ENCODE results near the gene IL6R.

The IL6R gene

GRCh38 chr1:154423988-154424326, 18.8 kb downstream of the IL6R start:
- in situ Hi-C loops (cut with MboI; ENCODE audit: low sequenced_read_pairs), result no loop called here

DNA sequence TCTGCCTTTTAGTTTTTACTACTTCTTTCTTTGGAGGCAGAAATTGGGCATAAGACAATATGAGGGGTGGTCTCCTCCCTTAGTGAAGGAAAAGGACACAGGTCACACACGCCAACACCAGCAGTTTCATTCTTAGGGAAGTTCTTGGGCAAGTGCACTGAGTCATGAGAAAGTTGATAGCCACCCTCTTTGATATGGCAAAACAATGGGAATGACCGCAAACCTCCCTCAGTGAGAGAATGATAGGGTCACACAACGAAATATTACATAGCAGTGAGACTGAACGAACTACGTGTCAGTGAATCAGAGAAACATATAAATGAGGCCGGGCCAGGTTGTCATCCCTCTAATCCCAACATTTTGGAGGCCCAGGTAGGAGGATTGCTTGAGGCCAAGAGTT, 20.0 kb downstream of the IL6R start:
- in situ Hi-C loops (cut with MboI; ENCODE audit: low sequenced_read_pairs), result no loop called here

DNA sequence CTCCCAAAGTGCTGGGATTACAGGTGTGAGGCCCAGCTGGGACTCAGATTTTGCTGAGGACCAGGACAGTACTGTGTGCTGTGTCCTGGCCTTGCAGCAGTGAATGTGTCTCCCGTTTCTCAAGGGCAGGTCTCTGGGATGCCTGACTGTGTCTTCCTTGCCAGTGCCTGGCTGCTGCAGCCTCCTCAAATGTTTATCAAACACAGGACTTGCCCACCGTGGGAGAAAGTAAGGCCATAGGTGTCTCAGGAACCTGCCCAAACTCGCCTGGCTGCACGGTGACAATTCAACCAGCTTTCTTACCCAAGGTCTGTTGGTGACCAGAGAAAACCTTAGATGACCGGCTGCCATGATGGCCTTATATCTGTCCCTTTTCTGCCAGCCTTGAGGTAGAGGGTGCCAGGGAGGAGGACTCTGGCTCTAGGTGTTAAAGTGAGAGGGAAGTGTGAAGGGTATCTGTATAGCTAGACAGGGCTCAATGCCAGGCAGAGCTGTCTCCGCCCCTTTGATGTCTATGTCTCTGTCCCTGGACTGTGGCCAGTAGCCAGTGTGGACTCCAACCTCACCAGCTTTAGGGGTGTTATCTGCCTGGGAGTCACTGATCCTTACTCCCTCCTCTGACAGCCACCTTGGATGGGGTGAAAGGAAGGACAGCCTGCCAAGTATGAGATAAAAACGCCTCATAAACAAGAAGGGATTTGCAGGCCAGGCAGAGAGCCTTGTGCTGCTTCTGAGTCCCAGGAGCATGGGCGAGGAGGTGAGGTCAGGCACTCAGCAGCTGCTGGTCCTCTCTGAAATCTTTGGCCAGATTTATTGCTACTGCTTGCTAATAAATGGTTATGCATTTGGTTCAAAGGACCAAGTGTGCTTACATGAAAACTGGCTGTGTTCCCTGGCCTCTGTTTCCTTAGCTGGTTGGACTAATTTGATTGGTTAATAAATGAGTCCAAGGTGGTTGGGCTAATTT, 22.3 kb downstream of the IL6R start:
- in situ Hi-C loops (cut with MboI; ENCODE audit: low sequenced_read_pairs), result no loop called here

DNA sequence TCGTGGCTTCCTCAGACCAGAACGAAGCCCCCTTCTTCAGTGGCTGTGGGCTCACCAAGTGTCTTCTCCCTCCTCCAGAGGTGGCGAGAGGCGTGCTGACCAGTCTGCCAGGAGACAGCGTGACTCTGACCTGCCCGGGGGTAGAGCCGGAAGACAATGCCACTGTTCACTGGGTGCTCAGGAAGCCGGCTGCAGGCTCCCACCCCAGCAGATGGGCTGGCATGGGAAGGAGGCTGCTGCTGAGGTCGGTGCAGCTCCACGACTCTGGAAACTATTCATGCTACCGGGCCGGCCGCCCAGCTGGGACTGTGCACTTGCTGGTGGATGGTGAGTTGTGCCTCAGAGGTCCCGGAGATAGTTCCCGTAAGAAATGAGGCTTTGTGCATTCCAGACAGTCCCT, 24.0 kb downstream of the IL6R start:
- in situ Hi-C loops (cut with MboI; ENCODE audit: low sequenced_read_pairs), result no loop called here

GRCh38 chr1:154429841-154430611, 24.9 kb downstream of the IL6R start:
- in situ Hi-C loops (cut with MboI; ENCODE audit: low sequenced_read_pairs), result no loop called here

- in situ Hi-C loops (cut with MboI; ENCODE audit: low sequenced_read_pairs), result no loop called here
Observed at GRCh38 chr1:154430903-154431302, 25.8 kb downstream of the IL6R start.

DNA sequence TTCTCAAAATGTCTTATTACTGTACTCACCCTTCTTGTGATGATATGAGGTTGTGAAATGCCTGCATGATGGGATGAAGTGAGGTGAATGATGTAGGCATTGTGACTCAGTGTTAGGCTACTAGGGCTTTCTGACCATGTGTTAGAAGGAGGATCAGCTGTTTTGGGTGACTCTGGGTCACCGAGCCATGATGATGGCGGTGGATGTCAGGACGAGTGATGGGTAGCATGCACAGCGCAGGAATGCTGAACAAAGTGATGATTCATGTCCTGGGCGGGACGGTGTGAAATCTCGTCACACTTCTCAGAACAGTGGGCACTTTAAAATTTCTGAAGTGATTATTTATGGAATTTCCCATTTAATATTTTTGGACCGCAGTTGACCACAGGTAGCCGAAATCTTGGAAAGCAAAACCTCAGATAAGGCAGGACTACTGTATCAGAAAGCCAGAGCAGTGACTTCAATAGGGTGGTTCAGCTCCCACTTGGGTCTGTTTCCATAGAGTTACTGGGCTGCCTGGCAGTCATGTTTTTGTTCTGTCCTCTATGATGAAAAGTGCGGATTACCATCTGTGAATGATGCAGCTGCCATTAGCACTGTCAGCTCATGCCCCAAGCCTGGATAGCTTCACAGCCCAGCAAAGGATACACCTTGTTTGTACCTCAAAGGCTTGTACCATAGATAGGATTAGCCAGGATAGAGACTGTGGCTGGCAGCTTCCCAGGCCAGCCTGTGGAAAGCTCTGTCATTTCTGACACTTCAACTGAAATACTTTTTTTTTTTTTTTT, 26.6 kb downstream of the IL6R start:
- in situ Hi-C loops (cut with MboI; ENCODE audit: low sequenced_read_pairs), result no loop called here

DNA sequence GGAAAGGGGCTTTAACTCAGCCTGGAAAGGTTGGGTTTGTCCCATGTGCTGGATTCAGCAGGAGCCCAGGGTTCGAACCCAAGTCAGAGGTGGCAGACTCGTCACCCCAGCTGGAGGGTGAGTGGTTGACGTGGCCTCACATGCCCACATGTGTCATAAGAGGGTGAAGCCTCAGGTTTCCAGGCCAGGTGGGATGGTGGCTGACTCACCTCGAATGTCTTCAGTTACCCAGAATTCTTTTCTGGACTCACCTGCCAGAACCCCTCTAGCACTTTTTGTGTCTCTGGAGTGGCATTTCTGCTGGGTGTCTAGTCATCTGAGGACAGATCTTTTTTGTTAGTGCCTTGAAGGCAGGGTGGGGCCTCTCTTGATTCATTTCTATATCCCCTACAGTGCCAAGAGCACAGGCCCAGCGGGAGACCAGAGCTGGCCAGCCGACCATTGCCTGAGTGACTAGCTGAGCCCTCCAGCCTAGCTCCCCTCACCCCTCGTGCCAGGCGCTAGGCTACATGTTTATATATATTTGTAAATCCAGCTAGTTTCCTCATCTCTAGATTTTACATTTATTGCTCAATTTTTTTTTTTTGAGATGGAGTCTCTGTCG, 28.1 kb downstream of the IL6R start:
- in situ Hi-C loops (cut with MboI; ENCODE audit: low sequenced_read_pairs), result no loop called here

DNA sequence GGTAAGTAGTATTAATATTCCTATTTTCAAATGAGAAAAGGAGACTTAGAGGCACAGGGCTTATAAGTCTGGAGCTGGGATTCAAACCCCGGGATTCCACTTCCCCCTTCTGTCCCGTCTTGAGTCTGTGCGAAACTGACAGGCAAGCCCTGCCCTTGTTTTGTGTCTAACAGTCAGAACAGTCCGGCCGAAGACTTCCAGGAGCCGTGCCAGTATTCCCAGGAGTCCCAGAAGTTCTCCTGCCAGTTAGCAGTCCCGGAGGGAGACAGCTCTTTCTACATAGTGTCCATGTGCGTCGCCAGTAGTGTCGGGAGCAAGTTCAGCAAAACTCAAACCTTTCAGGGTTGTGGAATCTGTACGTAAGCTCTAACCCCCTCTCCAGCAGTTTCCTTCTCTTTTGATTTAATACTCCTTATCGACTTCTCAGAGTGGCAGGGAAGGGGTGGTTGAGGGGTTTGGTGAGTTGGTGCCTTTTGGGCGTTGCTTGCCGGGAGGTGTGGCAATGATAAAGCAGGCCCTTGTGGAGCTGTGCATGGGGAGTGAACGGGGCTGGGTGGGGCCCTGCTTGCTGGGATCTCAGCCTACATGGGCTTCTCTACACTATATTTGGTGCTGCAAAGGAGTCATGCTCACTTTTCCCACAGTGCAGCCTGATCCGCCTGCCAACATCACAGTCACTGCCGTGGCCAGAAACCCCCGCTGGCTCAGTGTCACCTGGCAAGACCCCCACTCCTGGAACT, 29.4 kb downstream of the IL6R start:
- in situ Hi-C loops (cut with MboI; ENCODE audit: low sequenced_read_pairs), result no loop called here

DNA sequence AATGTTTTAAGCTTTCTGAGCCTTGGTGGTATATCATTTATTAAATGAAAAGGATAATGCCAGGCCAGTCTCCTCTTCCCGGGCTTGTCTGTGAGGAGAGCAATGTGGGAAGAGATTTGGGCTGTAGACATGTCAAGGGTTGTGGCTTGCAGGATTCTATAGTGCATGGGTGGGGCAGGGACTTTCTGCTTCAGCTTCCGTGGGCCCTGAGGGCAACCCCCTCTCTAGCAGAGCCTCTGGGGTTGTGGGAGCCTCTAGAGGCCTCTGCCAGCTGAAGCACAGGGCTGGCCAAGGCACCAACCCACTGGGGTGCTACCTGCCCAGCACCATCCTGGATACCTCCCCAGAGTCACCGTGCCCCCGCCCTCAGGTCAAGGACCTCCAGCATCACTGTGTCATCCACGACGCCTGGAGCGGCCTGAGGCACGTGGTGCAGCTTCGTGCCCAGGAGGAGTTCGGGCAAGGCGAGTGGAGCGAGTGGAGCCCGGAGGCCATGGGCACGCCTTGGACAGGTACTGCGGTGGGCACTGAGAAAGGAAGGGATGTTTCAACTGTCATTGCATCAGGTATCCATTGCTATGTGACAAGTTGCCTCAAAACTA, 30.6 kb downstream of the IL6R start:
- in situ Hi-C loops (cut with MboI; ENCODE audit: low sequenced_read_pairs), result no loop called here

- in situ Hi-C loops (cut with MboI; ENCODE audit: low sequenced_read_pairs), result no loop called here
Observed at GRCh38 chr1:154436433-154436832, 31.3 kb downstream of the IL6R start.

DNA sequence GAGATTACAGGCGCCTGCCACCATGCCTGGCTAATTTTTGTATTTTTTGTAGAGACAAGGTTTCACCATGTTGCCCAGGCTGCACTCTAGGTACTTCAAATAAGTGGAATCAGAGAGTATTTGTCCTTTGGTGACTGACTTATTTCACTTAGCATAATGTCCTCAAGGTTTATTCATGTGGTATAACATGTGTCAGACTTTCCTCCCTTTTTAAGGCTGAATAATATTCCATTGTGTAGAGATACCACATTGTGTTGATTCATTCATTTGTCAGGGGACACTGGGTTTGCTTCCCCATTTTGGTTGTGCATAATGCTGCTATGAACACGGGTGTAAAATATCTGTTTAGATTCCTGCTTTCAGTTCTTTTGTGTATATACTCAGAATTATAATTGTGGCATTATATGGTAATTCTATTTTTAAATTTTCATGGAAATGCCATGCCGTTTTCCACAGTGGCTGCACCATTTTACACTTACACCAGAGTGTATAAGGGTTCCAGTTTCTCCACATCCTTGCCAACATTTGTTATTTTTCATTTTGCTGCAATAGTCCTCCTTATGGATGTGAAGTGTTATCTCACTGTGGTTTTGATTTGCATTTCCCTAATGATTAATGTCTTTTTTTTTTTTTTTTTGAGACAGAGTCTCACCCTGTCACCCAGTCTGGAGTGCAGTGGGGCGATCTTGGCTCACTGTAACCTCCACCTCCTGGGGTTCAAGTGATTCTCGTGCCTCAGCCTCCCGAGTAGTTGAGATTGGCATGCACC, 35.1 kb downstream of the IL6R start:
- in situ Hi-C loops (cut with MboI; ENCODE audit: low sequenced_read_pairs), result no loop called here

DNA sequence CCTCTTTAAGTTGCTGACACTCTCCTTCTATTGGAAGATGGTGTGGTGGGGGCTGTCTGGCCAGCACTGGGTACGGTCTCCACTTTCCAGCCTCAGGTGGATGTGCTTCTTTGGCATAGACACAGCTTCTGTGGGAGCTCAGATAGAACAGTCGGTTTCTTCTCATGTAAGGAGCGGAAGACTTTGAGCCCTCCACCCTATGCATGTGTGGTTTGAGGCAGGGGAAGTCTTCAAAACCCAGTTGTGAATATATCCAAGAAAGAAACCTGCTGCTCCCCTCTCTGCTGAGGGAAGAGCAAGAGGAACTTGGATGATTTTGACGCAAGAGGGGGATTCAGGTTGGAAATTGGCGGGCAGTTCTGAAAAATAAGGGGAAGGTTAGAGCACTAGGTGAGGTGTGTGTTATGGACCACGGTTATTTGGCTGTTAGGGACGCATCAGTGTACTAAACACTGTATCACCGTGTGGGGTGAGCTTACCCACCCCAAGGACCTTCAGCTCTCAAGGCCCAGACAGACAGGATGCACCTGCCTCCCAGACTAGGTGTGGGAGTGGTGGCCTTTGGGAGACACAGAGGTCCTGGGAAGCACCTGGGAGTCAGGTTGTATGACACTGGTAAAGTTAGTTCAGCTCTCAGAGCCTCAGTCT, 36.2 kb downstream of the IL6R start:
- in situ Hi-C loops (cut with MboI; ENCODE audit: low sequenced_read_pairs), result no loop called here

DNA sequence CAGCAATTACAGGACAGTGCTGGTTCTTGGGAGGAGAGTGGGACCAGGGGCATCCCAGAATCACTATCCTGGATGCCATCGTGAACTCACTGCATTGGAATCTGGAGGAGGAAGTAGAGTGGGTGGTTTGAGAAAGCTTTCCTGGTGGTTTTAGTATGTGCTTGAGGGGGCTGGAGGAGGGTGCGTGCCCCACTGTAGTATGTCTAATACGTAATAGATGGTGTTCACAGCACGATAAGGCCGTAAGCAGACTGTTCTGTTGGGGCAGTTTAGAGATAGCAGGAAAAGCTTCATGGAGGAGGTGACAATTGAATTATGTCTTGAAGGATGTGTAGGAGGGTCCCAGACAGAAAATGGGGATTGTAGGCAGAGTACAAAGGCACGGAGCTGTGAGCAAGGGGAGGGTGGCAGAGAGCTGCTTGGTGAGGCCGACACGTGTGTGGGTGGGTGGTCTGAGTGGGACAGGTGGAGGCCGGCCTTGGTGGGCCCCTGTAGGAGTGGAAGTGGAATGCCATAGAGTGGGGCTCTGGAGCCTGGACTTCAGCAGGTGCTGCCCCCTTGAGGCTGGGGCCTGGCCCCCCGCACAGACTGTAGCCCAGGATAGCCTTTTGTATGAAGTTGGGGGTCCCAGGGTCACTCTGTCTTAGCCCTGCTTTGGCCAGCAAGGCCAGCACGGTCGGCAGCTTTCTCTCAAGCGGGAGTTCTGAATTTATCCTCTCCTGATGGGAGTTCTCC, 37.0 kb downstream of the IL6R start:
- in situ Hi-C loops (cut with MboI; ENCODE audit: low sequenced_read_pairs), result no loop called here

- in situ Hi-C loops (cut with MboI; ENCODE audit: low sequenced_read_pairs), result no loop called here
Observed at GRCh38 chr1:154443274-154444013, 38.3 kb downstream of the IL6R start.

- in situ Hi-C loops (cut with MboI; ENCODE audit: low sequenced_read_pairs), result no loop called here
Observed at GRCh38 chr1:154445040-154445472, 39.9 kb downstream of the IL6R start.

GRCh38 chr1:154446292-154446691, 41.1 kb downstream of the IL6R start:
- in situ Hi-C loops (cut with MboI; ENCODE audit: low sequenced_read_pairs), result no loop called here
